ENCODE data around the gene PKMYT1. TPM values are rescaled to one million over a fixed set of nuclear protein-coding genes. Genes with fewer than 3 reads are reported as not detected.

Gene PKMYT1
- total RNA-seq, 2 experiments from 2014 or later: 104 to 195 TPM

- peaks cover 16% of the 10 kb centered on the region for H3K36me3 ChIP-seq (ENCODE audit: insufficient read depth, low read length)
- CTCF ChIA-PET (ENCODE audit: unreplicated experiment): no interaction called here
- intact Hi-C loops (cut with micrococcal nuclease; ENCODE audit: unreplicated experiment): no loop called here
- POLR2A ChIA-PET: interaction anchor here (0.5 to 1.2 kb wide), 2 partner anchors 51 to 112 kb away, joined by 3 to 4 read pairs; partner anchors contain the start of gene ZNF213
- H3K9me3 ChIP-seq (ENCODE audit: low read length): no peaks in the 10 kb centered on the region
- H4K20me1 ChIP-seq (ENCODE audit: insufficient read depth, low read length): no peaks in the 10 kb centered on the region
- peaks cover 38% of the 10 kb centered on the region for H3K4me1 ChIP-seq (ENCODE audit: insufficient read depth, low read length, poor library complexity, severe bottlenecking)
- H3K9me2 ChIP-seq (ENCODE audit: insufficient read depth, low read length): no peaks in the 10 kb centered on the region
- H2AFZ ChIP-seq (ENCODE audit: low read length): peak overlapping the region; percentile 61; the same call in 1 of the 2 replicates
- BruUV-seq (replicated peaks): no TSS peak
- H3K27ac ChIP-seq (ENCODE audit: low read depth, low read length, poor library complexity, severe bottlenecking): peak overlapping the region; percentile 67
- peak overlapping the region; percentile 72 for H3K4me3 ChIP-seq (ENCODE audit: low read depth, low read length, poor library complexity, severe bottlenecking)
- DNase-seq (ENCODE audit: low spot score): no peak
- no peak for TF ChIP-seq CTCF (conservative IDR thresholded peaks at IDR 0.05; ENCODE audit: low read length)
- TF ChIP-seq EZH2phosphoT487 (IDR thresholded peaks at IDR 0.05; ENCODE audit: borderline replicate concordance, low read depth, low read length): no peak
- peak overlapping the region; percentile 92 for H3K4me2 ChIP-seq (ENCODE audit: low read length)
- H3K79me2 ChIP-seq (ENCODE audit: insufficient read depth, low read depth, low read length): no peaks in the 10 kb centered on the region
Measured at GRCh38 chr16:3023415-3023668, 43.1 kb upstream of the PKMYT1 start.

- Histone ChIP-seq H3K36me3 (ENCODE audit: insufficient read depth, low read length) (peaks cover 15% of the 10 kb centered on the region), H3K4me3 (ENCODE audit: low read depth, low read length, poor library complexity, severe bottlenecking) (peak overlapping the region; percentile 72), H3K4me2 (ENCODE audit: low read length) (peak overlapping the region; percentile 92), H4K20me1 (ENCODE audit: insufficient read depth, low read length) (no peaks in the 10 kb centered on the region), H2AFZ (ENCODE audit: low read length) (no peak overlapping the region; the same call in 1 of the 2 replicates), H3K79me2 (ENCODE audit: insufficient read depth, low read depth, low read length) (no peaks in the 10 kb centered on the region), H3K4me1 (ENCODE audit: insufficient read depth, low read length, poor library complexity, severe bottlenecking) (peaks cover 39% of the 10 kb centered on the region), H3K9me2 (ENCODE audit: insufficient read depth, low read length) (no peaks in the 10 kb centered on the region), H3K9me3 (ENCODE audit: low read length) (no peaks in the 10 kb centered on the region), H3K27ac (ENCODE audit: low read depth, low read length, poor library complexity, severe bottlenecking) (peak overlapping the region; percentile 67)
- DNase-seq (ENCODE audit: low spot score): peak; percentile 40
- ChIA-PET POLR2A (interaction anchor here (0.5 to 1.2 kb wide), 3 partner anchors 17 to 112 kb away, joined by 3 to 4 read pairs (median 4); partner anchors contain the start of gene ZNF213), CTCF (ENCODE audit: unreplicated experiment) (interaction anchor here (0.6 kb wide), 1 partner anchor 107 kb away, joined by 3 read pairs; no protein-coding TSS in a partner anchor)
- TF ChIP-seq CTCF (conservative IDR thresholded peaks at IDR 0.05; ENCODE audit: low read length) (no peak), EZH2phosphoT487 (IDR thresholded peaks at IDR 0.05; ENCODE audit: borderline replicate concordance, low read depth, low read length) (no peak)
- intact Hi-C loops (cut with micrococcal nuclease; ENCODE audit: unreplicated experiment): no loop called here
- BruUV-seq (replicated peaks): TSS peak; percentile 94
Measured at GRCh38 chr16:3022684-3023414, 42.6 kb upstream of the PKMYT1 start.

- Histone ChIP-seq H3K79me2 (ENCODE audit: insufficient read depth, low read depth, low read length) (no peaks in the 10 kb centered on the region), H3K36me3 (ENCODE audit: insufficient read depth, low read length) (peaks cover 10% of the 10 kb centered on the region), H3K9me3 (ENCODE audit: low read length) (no peaks in the 10 kb centered on the region), H3K4me3 (ENCODE audit: low read depth, low read length, poor library complexity, severe bottlenecking) (no peak overlapping the region), H3K4me1 (ENCODE audit: insufficient read depth, low read length, poor library complexity, severe bottlenecking) (peaks cover 39% of the 10 kb centered on the region), H2AFZ (ENCODE audit: low read length) (no peak overlapping the region), H4K20me1 (ENCODE audit: insufficient read depth, low read length) (no peaks in the 10 kb centered on the region), H3K27ac (ENCODE audit: low read depth, low read length, poor library complexity, severe bottlenecking) (no peak overlapping the region), H3K9me2 (ENCODE audit: insufficient read depth, low read length) (no peaks in the 10 kb centered on the region), H3K4me2 (ENCODE audit: low read length) (peak overlapping the region; percentile 92)
- intact Hi-C loops (cut with micrococcal nuclease; ENCODE audit: unreplicated experiment): no loop called here
- ChIA-PET CTCF (ENCODE audit: unreplicated experiment) (interaction anchor here (0.6 kb wide), 1 partner anchor 108 kb away, joined by 3 read pairs; no protein-coding TSS in a partner anchor), POLR2A (interaction anchor here (0.6 kb wide), 1 partner anchor 16 kb away, joined by 4 read pairs; no protein-coding TSS in a partner anchor)
- DNase-seq (ENCODE audit: low spot score): no peak
- BruUV-seq (replicated peaks): no TSS peak
- no peak for TF ChIP-seq CTCF (conservative IDR thresholded peaks at IDR 0.05; ENCODE audit: low read length)
- TF ChIP-seq EZH2phosphoT487 (IDR thresholded peaks at IDR 0.05; ENCODE audit: borderline replicate concordance, low read depth, low read length): no peak
Measured at GRCh38 chr16:3022208-3022683, 42.0 kb upstream of the PKMYT1 start.
